Upper lobe of right lung (tissue), 1 donor: Measurements from ENCODE around the gene AMDHD2. TPM values are rescaled to one million over a fixed set of nuclear protein-coding genes. Genes with fewer than 3 reads are reported as not detected.
"Not testable (repeated sequence)": the region's sequence is repeated elsewhere in the genome, so short reads cannot be mapped to it uniquely, and the experiment has no call there.

ENCODE experiments used
- ATAC-seq: fragments of 200-7000 bp; cut with Tn5 transposase; one replicate; pipeline ENCODE4 v1.9.1; 2020; ENCODE audit warnings: mild to moderate bottlenecking, moderate library complexity
- DNase-seq: peaks from one replicate; pipeline ENCODE4 v3.0.0-alpha.2; 2020
- H3K27ac ChIP-seq: fragments of 200-600 bp; one replicate; pipeline ENCODE4 v1.8.0; 2022
- H3K27me3 ChIP-seq: fragments of 200-600 bp; one replicate; pipeline ENCODE4 v1.8.0; 2022; ENCODE audit warnings: mild to moderate bottlenecking
- H3K36me3 ChIP-seq: fragments of 200-600 bp; one replicate; pipeline ENCODE4 v1.8.0; 2022
- H3K4me1 ChIP-seq: fragments of 200-600 bp; one replicate; pipeline ENCODE4 v1.8.0; 2022
- H3K4me3 ChIP-seq: fragments of 200-600 bp; one replicate; pipeline ENCODE4 v1.8.0; 2022; ENCODE audit warnings: mild to moderate bottlenecking
- H3K9me3 ChIP-seq: fragments of 200-600 bp; one replicate; pipeline ENCODE4 v1.8.0; 2022
- CTCF ChIP-seq: fragments of 200-600 bp; IDR thresholded peaks from one replicate; pipeline ENCODE4 v1.8.0; 2022; ENCODE audit warnings: antibody characterized with exemption
- intact Hi-C: fragments of 100-400 bp; cut with DNase I; formaldehyde crosslinking; loops from one replicate; pipeline ENCODE4 v1.11.0; 2022
- total RNA-seq: library from RNA; stranded (reverse); fragmentation: NEBNext Ultra II Directional; extraction: Animal tissue kit (Norgen Biotek cat#: 25700); gene quantifications from one replicate; pipeline ENCODE4 v1.2.1, GENCODE V29; 2021
- donor health status: DM: no; HTN: yes; CAD: no; lungs with severe emphysema.

Gene AMDHD2
- total RNA-seq, 1 donor from 2014 or later, result 61.7 TPM

- ATAC-seq, result peak; percentile 51
- H3K9me3 ChIP-seq, intact Hi-C loops, H3K27me3 ChIP-seq, H3K36me3 ChIP-seq, H3K4me1 ChIP-seq: not testable (repeated sequence)
- TF ChIP-seq CTCF, result peak; percentile 12
- peak; percentile 65 for DNase-seq
- peak overlapping the region; percentile 49 for H3K27ac ChIP-seq
- H3K4me3 ChIP-seq, result peak overlapping the region; percentile 2
Observed at GRCh38 chr16:2551420-2551889, 31.3 kb downstream of the AMDHD2 start.

- intact Hi-C loops, result not testable (repeated sequence)
- ATAC-seq, result peak; percentile 46
Observed at GRCh38 chr16:2554709-2555425, 34.7 kb downstream of the AMDHD2 start.

GRCh38 chr16:2557150-2557549 is 37.0 kb downstream of the AMDHD2 start:
- H3K4me1 ChIP-seq, H3K27me3 ChIP-seq, H3K4me3 ChIP-seq, H3K36me3 ChIP-seq, ATAC-seq, DNase-seq, H3K9me3 ChIP-seq, intact Hi-C loops, H3K27ac ChIP-seq: not testable (repeated sequence)

More at GRCh38 chr16:2554709-2555425, 34.7 kb downstream of the AMDHD2 start:
- H3K9me3 ChIP-seq, DNase-seq, H3K36me3 ChIP-seq, H3K27me3 ChIP-seq, H3K27ac ChIP-seq, H3K4me1 ChIP-seq, H3K4me3 ChIP-seq: not testable (repeated sequence)

GRCh38 chr16:2560131-2560797 is 40.1 kb downstream of the AMDHD2 start:
- H3K27me3 ChIP-seq, H3K36me3 ChIP-seq, DNase-seq, H3K9me3 ChIP-seq, H3K4me1 ChIP-seq, intact Hi-C loops, H3K27ac ChIP-seq, H3K4me3 ChIP-seq: not testable (repeated sequence)
- peak; percentile 77 for ATAC-seq

- TF ChIP-seq CTCF, result peak; percentile 43
- intact Hi-C loops, H3K27ac ChIP-seq, H3K9me3 ChIP-seq, H3K4me1 ChIP-seq, H3K27me3 ChIP-seq, H3K36me3 ChIP-seq, H3K4me3 ChIP-seq: not testable (repeated sequence)
- peak; percentile 88 for DNase-seq
- peak; percentile 93 for ATAC-seq
Observed at GRCh38 chr16:2560798-2561133, 40.6 kb downstream of the AMDHD2 start.

- H3K4me1 ChIP-seq, H3K27me3 ChIP-seq, H3K36me3 ChIP-seq, H3K27ac ChIP-seq, intact Hi-C loops, H3K4me3 ChIP-seq, ATAC-seq, DNase-seq, H3K9me3 ChIP-seq: not testable (repeated sequence)
Observed at GRCh38 chr16:2567506-2567905, 47.3 kb downstream of the AMDHD2 start.

GRCh38 chr16:2568573-2568972 is 48.4 kb downstream of the AMDHD2 start:
- H3K27me3 ChIP-seq, H3K27ac ChIP-seq, H3K36me3 ChIP-seq, H3K4me3 ChIP-seq, intact Hi-C loops, H3K4me1 ChIP-seq, H3K9me3 ChIP-seq, DNase-seq: not testable (repeated sequence)
- peak; percentile 83 for ATAC-seq

- H3K4me3 ChIP-seq, H3K36me3 ChIP-seq, H3K4me1 ChIP-seq, DNase-seq, ATAC-seq, intact Hi-C loops, H3K27ac ChIP-seq, H3K27me3 ChIP-seq, H3K9me3 ChIP-seq: not testable (repeated sequence)
Observed at GRCh38 chr16:2572704-2573103, 52.5 kb downstream of the AMDHD2 start.

- H3K9me3 ChIP-seq, H3K4me1 ChIP-seq, DNase-seq, H3K4me3 ChIP-seq, H3K36me3 ChIP-seq, intact Hi-C loops, H3K27me3 ChIP-seq, ATAC-seq, H3K27ac ChIP-seq: not testable (repeated sequence)
Observed at GRCh38 chr16:2575839-2576238, 55.7 kb downstream of the AMDHD2 start.

- ATAC-seq, result peak; percentile 18
- DNase-seq, result not testable (repeated sequence)
Observed at GRCh38 chr16:2577044-2577443, 56.9 kb downstream of the AMDHD2 start.

GRCh38 chr16:2578905-2579304 is 58.7 kb downstream of the AMDHD2 start:
- H3K36me3 ChIP-seq, DNase-seq, H3K27me3 ChIP-seq, intact Hi-C loops, ATAC-seq, H3K27ac ChIP-seq, H3K4me1 ChIP-seq, H3K4me3 ChIP-seq, H3K9me3 ChIP-seq: not testable (repeated sequence)

More at GRCh38 chr16:2577044-2577443, 56.9 kb downstream of the AMDHD2 start:
- H3K27ac ChIP-seq, H3K36me3 ChIP-seq, H3K4me1 ChIP-seq, H3K9me3 ChIP-seq, intact Hi-C loops, H3K4me3 ChIP-seq, H3K27me3 ChIP-seq: not testable (repeated sequence)

GRCh38 chr16:2580143-2580542 is 60.0 kb downstream of the AMDHD2 start:
- H3K36me3 ChIP-seq, H3K9me3 ChIP-seq, intact Hi-C loops, H3K27me3 ChIP-seq, H3K27ac ChIP-seq, H3K4me3 ChIP-seq, H3K4me1 ChIP-seq: not testable (repeated sequence)
- DNase-seq (peak; percentile 66), ATAC-seq (peak; percentile 66)
